ENCODE measurements around the gene INO80B.

DNA sequence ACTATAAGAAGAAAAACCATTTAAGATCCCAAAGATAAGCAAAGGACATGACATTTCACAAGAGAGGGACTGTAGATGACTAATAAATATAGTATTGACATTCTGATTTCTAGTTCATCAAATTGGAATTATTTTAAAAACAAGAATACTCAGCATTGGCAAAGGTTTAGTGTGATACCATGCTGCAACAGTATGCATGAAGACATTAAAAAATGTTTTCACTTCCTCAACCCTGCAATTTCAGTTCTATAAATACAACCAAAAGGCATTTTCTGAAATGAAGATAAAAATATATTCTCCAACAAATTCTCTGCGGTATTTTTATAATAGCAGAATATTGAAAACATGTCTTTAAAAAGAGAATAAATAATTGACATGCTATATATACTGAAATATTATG is 35.5 kb upstream of the INO80B start:
- TF ChIP-seq JUND (IDR thresholded peaks at IDR 0.05) (no peak), POLR2A (IDR thresholded peaks at IDR 0.05; ENCODE audit: borderline replicate concordance, extremely low read depth, insufficient read depth, insufficient read length) (no peak), POLR2AphosphoS5 (IDR thresholded peaks at IDR 0.05; ENCODE audit: low read depth, low read length) (no peak), EZH2 (IDR thresholded peaks at IDR 0.05) (no peak), SIN3A (IDR thresholded peaks at IDR 0.05; ENCODE audit: low read depth) (no peak), YY1 (IDR thresholded peaks at IDR 0.05; ENCODE audit: extremely low read depth, insufficient replicate concordance, low read depth, low read length) (no peak), ZFX (IDR thresholded peaks at IDR 0.05) (no peak), EZH2phosphoT487 (IDR thresholded peaks at IDR 0.05; ENCODE audit: borderline replicate concordance) (no peak), ELF1 (IDR thresholded peaks at IDR 0.05; ENCODE audit: borderline replicate concordance, low read depth) (no peak)
- TF ChIP-seq, protein P1, sequence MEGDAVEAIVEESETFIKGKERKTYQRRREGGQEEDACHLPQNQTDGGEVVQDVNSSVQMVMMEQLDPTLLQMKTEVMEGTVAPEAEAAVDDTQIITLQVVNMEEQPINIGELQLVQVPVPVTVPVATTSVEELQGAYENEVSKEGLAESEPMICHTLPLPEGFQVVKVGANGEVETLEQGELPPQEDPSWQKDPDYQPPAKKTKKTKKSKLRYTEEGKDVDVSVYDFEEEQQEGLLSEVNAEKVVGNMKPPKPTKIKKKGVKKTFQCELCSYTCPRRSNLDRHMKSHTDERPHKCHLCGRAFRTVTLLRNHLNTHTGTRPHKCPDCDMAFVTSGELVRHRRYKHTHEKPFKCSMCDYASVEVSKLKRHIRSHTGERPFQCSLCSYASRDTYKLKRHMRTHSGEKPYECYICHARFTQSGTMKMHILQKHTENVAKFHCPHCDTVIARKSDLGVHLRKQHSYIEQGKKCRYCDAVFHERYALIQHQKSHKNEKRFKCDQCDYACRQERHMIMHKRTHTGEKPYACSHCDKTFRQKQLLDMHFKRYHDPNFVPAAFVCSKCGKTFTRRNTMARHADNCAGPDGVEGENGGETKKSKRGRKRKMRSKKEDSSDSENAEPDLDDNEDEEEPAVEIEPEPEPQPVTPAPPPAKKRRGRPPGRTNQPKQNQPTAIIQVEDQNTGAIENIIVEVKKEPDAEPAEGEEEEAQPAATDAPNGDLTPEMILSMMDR (IDR thresholded peaks at IDR 0.05 in 2 of 3, conservative IDR thresholded peaks at IDR 0.05 in 1 of 3; ENCODE audit: borderline replicate concordance in 1 of 3, insufficient read depth in 1 of 3, low read depth in 2 of 3, low read length in 2 of 3) = no peak
- TF ChIP-seq, protein P2, sequence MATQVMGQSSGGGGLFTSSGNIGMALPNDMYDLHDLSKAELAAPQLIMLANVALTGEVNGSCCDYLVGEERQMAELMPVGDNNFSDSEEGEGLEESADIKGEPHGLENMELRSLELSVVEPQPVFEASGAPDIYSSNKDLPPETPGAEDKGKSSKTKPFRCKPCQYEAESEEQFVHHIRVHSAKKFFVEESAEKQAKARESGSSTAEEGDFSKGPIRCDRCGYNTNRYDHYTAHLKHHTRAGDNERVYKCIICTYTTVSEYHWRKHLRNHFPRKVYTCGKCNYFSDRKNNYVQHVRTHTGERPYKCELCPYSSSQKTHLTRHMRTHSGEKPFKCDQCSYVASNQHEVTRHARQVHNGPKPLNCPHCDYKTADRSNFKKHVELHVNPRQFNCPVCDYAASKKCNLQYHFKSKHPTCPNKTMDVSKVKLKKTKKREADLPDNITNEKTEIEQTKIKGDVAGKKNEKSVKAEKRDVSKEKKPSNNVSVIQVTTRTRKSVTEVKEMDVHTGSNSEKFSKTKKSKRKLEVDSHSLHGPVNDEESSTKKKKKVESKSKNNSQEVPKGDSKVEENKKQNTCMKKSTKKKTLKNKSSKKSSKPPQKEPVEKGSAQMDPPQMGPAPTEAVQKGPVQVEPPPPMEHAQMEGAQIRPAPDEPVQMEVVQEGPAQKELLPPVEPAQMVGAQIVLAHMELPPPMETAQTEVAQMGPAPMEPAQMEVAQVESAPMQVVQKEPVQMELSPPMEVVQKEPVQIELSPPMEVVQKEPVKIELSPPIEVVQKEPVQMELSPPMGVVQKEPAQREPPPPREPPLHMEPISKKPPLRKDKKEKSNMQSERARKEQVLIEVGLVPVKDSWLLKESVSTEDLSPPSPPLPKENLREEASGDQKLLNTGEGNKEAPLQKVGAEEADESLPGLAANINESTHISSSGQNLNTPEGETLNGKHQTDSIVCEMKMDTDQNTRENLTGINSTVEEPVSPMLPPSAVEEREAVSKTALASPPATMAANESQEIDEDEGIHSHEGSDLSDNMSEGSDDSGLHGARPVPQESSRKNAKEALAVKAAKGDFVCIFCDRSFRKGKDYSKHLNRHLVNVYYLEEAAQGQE (IDR thresholded peaks at IDR 0.05; ENCODE audit: low read depth) = no peak

Data from HCT116 (cell line).